HG03558 (cell line): ENCODE data around the gene PTH1R.

Experiments
- ATAC-seq: cut with Tn5 transposase; IDR thresholded peaks from one replicate; pipeline ENCODE4 v1.9.1; 2021; ENCODE audit warnings: moderate number of reproducible peaks; ENCODE audit not compliant: unreplicated experiment; ENCODE audit errors: extremely low read depth

PTH1R gene

DNA sequence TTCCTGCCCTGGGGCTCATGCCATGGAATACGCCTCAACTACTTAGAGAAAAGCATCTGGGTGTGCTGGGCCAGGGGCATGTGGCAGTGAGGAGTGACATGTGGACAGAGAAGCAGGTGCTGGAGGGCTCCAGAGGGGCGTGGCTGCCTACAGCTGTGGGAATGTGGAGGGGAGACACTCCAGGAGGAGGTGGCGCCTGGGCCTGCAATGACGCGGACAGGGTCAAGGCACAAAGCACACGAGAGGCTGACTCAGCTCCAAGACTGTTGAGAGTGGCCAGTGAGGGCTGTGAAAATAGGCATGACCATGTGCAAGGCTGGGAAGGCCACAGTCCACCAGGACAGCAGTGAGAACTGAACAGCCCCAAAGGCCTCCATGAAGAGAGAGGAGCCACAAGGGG lies 48.5 kb downstream of the PTH1R start:
- no peak for ATAC-seq

DNA sequence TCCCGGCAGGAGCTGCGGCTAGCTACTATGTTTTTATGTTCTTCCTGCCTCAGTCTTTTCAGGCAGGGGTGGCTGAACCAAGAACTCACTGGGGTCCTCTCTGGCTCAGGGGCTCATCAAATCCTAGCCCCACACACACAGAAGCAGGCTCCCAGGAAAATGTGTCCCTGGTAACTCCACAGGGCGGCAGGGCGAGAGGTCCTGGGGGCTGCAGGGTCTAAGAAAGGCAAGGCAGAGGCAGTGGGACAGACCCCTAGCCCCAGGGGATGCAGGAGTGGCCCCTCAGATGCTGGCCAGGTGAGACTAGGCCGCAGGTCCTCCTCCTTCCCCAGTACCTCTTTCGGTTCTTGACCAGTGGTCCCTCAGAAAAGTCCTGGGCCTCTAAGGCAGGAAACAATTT lies 48.9 kb downstream of the PTH1R start:
- no peak for ATAC-seq

DNA sequence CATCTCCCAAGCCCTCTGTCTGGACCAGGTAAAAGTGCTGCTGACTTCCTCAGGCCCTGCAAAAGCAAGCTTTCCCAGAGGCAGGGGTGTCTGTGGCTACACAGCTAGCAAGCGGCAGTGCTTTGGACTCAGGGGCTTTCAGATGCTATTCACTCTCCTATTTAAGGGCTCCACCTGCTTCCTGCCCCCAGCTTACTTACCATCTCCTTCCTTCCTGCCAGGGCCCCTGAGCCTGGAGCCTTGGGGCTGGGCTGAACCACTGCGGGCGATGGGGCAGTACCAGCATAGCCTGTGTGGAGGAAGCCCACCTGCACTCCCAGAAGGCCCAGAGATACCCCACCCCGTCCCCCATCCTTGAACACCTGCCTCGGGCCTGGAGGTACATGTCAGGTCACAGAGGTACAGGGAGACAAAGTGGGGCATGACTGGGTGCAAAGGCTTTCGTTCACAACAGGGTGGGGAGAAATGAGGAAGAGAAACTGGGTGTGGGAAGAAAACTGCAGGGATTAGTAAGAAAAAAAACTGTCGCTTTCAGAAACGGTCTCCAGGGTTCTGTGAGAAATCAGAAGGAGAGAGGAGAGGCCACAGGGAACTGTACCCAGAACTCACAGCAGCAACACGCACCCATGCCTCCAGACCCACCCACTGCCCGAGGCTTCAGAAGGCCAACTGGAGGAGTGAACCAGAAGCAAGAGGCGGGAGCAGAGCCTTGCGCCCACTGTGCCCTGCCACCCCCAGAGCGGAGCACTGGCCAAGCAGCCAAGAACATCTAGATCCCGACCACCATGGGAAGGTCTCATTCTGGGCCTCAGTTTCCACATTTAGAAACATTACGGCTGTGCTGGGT lies 49.6 kb downstream of the PTH1R start:
- ATAC-seq: no peak

DNA sequence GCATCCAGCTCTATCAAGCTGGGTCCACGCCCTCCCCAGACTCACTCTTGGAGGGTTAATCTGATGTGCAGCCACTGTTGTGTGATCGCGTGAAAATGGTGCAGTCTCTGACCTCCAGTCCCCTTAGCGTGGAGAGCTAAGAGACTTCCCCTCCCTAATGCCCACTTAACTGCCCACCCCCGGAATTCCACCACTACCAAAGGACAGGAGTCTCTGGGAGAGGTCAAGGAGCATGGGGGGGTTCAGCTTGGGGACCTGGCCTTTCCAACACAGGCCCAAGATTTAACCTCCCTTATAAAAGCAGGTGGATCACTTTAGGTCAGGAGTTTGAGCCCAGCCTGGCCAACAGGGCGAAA lies 50.2 kb downstream of the PTH1R start:
- no peak for ATAC-seq

DNA sequence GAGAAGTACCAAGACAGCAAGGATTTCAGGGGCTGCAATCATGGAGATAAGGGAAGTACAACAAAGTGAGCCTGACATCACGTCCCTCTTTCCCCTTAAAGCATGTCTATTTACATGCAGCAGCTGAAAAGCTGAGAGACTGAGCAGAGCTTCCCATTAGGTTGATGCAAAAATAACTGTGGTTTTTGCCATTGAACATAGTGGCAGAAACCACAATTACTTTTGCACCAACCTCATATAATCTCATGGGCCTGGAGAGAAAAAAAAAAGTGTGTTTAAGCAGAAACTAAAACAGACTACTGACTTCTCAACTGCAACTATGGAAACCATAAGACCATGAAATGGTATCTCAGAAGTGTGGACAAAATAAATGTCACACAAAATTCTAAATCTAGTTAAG lies 50.8 kb downstream of the PTH1R start:
- no peak for ATAC-seq

DNA sequence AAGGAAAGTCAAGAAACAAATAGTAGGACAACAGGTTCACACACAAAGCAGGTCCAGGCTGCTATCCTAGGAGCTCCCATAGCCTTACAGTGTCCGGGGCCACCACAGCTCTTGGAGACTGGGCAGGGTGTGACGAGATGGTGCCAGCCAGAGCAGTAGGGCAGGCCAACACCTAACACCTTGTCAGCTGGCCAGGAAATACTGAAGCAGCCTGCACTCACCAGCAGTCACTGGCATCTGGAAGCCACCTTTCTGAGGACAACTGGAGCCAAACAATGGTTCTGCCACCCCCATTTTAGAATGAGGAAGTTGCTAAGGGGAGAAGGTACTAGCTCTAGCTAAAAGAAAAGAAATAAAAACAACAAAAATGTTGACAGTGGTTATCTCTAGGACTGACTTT lies 51.8 kb downstream of the PTH1R start:
- no peak for ATAC-seq

DNA sequence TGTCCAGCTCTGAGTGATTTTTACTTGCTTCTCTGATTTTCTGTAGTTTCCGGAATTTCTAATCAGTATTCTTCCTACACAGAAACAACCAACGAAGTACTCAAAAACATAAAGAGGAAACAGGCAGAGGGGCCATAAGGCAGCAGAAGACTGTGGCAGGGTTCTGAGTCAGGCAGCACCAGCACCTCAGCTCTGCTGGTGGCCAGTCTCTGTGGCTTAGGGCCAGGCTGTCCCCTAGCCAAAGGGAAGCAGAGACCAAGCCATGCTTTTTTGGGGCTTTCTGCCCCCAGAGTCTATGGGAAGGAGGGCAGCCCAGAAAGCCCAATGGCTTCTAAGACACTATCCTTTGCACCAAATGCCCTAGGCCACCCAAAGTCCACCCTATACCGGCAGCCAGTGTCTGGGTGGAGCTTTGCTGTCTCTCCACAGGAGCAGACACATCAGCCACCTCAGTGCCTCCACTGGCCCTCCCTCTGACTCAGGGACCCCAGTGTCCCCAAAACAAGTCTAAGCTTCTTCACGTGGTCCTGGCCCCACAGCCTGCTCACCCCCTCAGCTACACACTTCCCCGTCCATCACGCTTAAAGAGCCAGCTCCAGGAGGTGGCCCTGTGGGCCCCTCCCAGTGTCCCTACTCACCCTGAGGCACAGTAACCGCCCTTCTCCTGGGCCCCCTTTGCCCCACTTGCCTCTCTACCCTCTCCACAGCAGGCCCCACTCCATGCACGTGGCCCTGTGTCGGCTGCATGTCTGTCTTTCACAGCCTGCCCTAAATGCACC lies 52.8 kb downstream of the PTH1R start:
- no peak for ATAC-seq

DNA sequence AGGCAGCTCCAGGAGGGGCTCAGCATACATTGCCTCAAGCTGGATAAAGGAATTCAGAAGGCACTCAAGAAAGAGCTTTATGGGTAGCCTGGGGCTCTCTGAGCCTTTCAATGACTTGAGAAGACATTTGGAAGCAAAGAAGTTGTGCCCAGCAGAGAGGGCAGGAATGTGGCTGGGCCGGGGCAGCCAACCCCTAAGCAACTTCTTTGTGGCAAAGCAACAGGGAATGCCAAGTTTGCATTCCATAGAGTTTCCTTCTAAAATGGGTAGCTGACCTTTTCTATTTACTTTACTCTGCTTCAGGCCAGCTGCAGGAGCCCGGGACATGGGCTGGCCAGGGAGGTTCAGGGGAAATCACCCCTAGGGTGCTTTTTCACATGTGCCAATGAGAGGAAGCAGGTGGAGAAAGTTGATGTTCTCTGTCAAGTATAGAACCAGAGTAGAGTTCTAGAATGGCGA lies 53.5 kb downstream of the PTH1R start:
- ATAC-seq: no peak

DNA sequence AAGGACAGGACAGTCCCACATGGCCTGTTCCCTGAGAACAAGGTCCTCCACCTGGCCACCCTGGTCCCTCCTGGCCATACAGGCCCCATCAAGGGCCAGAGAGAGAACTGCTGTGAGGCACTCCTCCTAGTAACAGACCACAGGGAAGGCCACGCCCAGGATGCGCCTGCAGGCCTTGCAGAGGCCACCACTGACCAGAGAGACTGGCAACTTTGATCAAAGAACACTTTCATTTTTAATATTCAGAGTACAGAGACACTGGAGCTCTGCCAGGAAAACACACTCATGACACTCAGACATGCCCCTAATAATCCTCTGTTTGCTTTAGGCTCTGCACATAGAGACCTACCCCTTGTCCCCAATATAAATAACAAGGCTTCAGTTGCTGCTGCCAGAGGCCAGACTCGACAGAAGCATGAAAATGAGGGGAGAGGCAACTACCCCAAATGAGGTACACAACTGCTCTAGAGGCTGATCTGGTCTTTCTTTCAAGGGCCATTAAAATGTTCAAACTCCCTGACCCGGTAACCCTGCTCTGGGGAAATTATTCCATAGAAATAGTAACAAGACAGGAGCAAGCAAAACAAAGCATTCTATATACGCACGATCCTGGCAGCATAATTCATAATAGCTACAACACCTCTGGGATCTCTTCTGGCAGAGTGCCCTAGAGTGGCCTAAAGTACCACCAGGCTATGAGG lies 54.3 kb downstream of the PTH1R start:
- ATAC-seq: no peak

DNA sequence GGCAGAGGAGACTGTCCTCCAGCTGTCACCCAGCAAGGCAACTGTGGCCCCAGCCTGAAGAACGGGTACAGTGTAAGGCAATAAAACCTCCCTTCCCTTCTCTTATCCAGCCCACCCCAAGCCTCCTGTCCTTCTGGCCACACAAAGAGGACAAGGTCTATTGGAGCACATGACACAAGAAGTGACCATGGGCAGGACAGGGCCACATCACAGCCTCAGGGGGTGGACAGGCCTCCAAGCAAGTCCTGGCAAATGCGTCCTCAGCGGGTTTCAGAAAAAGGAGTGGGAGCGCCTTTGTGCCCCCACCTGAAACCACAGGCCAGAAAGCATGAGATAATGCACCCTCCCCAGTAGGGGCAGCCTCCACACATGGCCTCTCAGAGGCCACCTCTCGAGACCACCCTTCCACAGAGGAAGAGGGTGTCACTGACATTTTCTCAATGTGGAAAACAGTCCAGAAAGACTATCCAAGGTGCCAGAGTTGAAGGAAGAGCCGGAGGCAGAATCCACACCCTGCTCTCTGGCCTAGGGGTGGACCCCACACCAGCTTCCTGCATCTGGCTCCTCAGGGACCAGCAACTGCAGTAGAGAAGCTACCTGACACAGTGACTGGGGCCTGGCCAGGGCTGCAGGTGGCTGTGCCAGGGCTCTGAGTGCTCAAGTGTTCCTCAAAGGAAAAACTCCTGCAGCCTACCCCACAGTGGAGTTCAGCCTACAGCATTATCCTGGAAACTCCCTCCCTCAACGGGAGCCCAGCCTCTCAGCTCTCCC lies 55.1 kb downstream of the PTH1R start:
- no peak for ATAC-seq

DNA sequence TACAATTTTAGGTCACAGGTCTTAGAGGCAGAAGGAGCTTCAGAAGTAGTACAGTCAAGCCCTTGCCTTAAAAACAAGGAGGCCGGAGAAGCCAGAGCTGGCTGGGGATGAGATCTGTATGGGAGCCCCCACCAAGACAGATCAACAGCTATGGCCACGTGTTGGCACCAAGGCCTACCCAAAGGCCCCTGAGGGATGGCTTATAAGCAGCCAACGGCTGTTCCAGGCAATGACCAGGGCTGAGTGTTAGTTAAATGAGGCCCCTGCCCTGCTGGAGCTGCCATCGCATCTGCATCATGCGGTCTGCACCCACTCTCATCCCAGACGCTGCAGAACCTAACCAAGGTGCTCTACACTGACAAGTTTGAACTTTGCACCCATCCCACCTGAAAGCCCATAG lies 55.7 kb downstream of the PTH1R start:
- ATAC-seq: no peak

DNA sequence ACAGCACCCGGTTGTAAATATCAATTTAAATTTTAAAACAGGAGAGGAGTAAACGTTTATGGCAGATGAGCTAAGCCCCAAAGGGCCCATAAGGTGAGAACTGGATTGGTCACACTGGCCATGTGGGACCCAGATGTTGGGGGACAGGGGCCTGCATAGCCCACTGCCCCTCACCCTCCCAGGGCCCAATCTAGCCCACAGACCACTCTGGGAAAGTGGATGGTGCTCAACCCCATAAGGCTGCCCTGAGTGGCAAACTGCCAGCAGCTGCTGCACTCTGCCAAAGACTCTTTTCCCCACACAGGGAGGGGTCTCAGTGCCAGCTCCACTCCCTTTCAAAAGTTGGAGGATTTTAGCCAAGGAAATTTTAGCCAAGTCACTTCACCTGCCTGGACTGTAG lies 56.6 kb downstream of the PTH1R start:
- ATAC-seq: no peak

DNA sequence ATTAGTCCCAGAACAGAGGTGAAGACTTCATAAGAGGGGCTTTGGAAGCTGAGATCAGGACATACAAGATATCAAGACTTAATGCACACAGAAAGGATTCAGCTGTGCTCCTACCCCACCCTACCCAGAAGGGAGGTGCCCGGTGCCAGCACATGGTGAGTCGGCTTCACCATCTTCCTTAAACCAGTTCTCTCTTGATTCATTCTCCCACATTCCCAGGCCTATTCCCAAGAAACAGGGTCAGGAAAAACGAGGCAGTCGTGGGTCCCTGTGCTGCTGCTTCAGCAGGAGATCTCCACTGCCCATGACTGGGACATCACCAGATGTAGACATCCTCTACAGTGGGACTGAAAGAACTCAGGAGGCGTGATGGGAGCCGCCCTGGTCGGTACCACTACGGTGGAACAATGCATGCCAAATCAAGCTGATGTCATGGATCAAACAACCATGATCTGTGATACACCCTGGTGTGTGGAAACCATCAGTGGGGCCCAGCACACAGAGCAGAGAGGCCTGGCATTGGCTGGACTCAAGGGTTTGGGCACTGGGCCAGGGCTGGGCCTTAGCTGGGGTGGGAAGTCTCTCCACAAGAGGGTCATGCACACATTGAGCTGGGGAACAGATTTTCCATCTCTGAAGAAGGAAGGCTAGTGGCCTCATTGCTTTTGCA lies 57.1 kb downstream of the PTH1R start:
- no peak for ATAC-seq

DNA sequence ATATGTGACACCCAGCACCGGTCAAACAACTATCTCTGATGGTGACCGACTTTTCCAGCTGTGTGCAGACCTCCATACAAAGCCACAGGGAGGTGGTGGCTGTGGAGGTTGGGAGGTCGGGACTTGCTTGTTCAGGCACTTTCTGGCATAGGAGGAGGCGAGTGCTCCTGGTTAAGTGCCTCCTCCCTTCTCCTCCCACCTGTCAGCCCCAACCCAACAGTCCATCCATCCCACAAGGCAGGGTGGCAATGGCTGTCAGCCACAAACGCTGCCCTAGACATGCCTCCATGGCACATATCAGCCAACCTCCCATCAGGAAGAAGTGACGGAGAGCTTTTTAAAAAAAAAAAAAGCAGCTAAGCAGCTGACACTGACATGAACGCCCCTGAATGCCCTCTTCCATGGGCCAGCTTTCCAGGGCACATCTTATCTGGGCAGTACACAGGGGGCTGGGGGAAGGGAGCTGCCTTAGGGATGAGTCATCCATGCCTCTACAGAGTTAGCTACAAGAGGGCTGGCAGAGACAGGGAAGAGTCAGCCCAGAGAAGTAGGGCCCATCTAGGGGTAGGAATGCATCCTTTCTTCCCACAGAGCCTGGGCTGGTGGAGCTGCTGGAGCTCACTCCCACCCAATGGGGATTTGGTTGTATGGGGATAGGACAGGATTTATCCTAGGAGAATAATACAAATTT lies 57.8 kb downstream of the PTH1R start:
- no peak for ATAC-seq

DNA sequence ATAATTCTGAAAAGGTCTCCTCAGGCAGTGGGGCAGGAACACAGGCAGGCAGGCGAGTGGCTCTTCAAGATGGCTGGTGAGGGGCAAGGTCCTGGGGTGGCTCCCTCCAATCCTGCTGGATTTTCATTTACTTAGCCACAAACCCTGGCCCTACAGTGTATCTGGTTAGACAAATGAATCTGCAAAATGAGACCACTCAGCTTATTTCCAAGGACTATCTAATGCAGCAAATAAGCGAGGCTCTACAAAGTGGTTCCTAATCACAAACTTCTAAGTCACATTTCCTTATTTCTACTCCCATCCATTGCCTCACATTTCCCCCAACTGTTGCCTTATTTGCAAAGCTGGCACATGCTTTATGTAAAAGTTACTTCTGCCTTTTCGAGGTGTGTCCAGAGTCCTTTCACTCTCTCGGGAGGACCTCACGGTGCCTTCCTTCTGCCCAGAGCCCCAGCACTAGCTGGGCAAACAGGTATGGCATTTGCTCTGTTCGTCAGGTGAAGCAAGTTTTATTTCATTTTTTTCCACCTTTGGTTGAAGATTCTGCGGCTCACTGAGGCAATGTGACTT lies 58.6 kb downstream of the PTH1R start:
- no peak for ATAC-seq

DNA sequence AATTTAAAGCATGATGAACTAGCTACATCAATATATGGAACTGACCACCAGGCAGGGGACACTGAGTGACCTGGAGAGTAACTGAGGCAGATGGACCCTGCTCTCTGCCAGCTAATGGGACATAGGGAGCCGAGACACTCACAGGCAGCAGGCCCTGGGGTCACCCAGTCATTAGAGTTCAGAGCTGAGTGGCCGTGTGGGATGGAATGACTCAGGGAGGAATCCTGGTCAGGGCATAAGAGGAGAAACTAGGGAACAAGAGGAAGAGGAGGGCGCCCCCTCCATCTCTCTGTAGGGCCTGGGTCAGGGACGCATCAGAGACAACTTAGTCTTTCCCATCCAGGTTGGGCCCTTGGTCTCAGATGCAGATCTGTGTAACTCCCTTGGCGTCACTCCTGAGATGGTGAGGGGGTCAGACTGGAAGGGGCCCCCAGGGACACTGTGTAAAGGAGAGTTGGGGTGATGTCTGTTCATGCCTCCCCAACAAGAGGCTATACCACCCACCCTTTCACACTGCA lies 59.3 kb downstream of the PTH1R start:
- no peak for ATAC-seq

DNA sequence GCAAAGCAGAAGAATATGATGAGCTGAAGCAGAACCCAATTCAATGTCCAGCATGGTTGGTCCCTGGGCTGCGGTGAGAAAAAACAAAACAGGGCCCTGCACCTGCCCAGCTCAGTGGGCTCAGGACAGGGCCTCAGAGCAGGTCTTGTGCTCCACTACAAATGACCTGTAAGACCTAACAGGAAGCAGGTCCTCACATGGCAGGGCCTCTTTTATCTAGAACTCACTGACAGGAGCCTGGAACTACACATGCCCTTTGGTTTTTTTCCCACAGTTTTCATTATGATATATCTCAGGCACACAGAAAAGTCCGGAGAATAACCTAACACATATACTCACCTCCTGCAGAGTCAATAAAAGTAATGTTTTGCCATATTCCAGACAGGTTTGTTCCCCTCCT lies 60.6 kb downstream of the PTH1R start:
- ATAC-seq: no peak

DNA sequence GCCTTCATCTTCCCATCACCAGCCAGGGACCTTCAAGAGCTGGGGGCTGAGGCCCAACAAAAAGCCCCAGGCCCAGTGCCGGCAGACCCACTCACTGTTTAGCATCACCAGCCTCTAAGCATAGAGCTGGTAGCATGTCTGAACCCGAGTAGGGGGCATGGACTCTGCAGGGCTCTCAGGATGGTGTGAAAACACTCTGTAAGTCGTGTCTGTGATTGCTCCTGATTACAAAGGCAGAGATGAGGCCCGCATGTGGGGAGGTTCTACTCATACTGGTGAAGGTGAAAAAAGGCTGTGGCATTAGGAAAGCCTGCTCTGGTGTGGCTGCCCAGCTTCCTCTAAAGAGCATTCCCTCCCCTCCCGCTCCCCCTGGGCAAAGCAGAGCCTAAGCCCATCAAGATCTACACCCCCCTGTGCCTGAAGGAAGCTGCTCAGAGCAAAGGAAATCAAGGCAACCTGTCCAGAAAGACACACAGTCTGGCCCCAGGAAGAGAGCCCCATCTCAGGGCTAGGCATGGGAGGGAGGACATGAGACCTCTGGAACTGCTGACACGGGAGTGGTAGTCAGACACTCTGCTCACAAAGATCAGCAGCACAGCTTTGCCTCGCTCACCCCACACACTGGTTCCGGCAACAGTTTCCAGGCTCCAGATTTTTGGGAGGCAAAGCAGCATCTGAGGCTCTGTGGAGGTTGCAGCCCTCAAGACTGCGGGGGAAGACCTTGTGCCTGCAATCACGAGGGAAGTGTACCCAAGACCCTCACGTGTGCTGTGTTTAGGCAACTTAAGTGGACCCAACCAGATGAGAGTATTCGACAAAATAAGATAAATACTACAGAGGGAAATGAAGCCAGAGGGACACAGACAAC lies 62.3 kb downstream of the PTH1R start:
- ATAC-seq: no peak
